HEK293T (cell line): Measurements from ENCODE around the gene ANO3.
A peak's percentile ranks its signal among the peaks of the same experiment; 100 is the strongest.

Source experiments
- CTCF ChIA-PET: fragments of 350-600 bp; formaldehyde crosslinking; extraction: SDS; loops from one replicate; lab custom pipeline; 2021; ENCODE audit warnings: antibody characterized with exemption, inconsistent platforms; lab: Yijun Ruan, JAX
- POLR2A ChIA-PET: fragments of 350-600 bp; formaldehyde crosslinking; extraction: SDS; loops from one replicate; lab custom pipeline; 2020; ENCODE audit warnings: antibody characterized with exemption, inconsistent platforms; lab: Yijun Ruan, JAX
- DNase-seq: peaks from one replicate; pipeline ENCODE4 v3.0.0; 2012; ENCODE audit warnings: mixed read lengths; ENCODE audit errors: extremely low spot score
- ARNT ChIP-seq: fragments of 450-650 bp; IDR thresholded peaks from 2 replicates; pipeline ENCODE4 v1.6.1; 2017; ENCODE audit warnings: mild to moderate bottlenecking
- BHLHE40 ChIP-seq: fragments of 450-650 bp; IDR thresholded peaks from 2 replicates; pipeline ENCODE4 v1.6.1; 2016; ENCODE audit warnings: mild to moderate bottlenecking, moderate library complexity, borderline replicate concordance
- CTBP1 ChIP-seq: fragments of 450-650 bp; IDR thresholded peaks from 2 replicates; pipeline ENCODE4 v1.6.1; 2016; ENCODE audit warnings: borderline replicate concordance
- ELF4 ChIP-seq: fragments of 450-650 bp; IDR thresholded peaks from 2 replicates; pipeline ENCODE4 v1.6.1; 2017; ENCODE audit warnings: antibody characterized with exemption
- FOXA1 ChIP-seq: fragments of 450-650 bp; IDR thresholded peaks from 2 replicates; pipeline ENCODE4 v1.6.1; 2016; ENCODE audit warnings: mild to moderate bottlenecking
- FOXK2 ChIP-seq: fragments of 450-650 bp; IDR thresholded peaks from 2 replicates; pipeline ENCODE4 v1.6.1; 2016; ENCODE audit warnings: mild to moderate bottlenecking
- FOXM1 ChIP-seq: fragments of 450-650 bp; IDR thresholded peaks from 2 replicates; pipeline ENCODE4 v1.6.1; 2017; ENCODE audit warnings: mild to moderate bottlenecking, borderline replicate concordance
- HDGF ChIP-seq: fragments of 450-650 bp; IDR thresholded peaks from 2 replicates; pipeline ENCODE4 v1.6.1; 2017; ENCODE audit warnings: antibody characterized with exemption, borderline replicate concordance
- L3MBTL2 ChIP-seq: fragments of 450-650 bp; conservative IDR thresholded peaks from 2 replicates; pipeline ENCODE4 v1.6.1; 2016; ENCODE audit warnings: mild to moderate bottlenecking
- LEF1 ChIP-seq: fragments of 450-650 bp; IDR thresholded peaks from 2 replicates; pipeline ENCODE4 v1.6.1; 2017; ENCODE audit warnings: mild to moderate bottlenecking, borderline replicate concordance
- NFRKB ChIP-seq: fragments of 450-650 bp; IDR thresholded peaks from 2 replicates; pipeline ENCODE4 v1.6.1; 2016; ENCODE audit warnings: mild to moderate bottlenecking, moderate library complexity
- SP1 ChIP-seq: fragments of 450-650 bp; IDR thresholded peaks from 2 replicates; pipeline ENCODE4 v1.6.1; 2017
- SUZ12 ChIP-seq: fragments of 450-650 bp; IDR thresholded peaks from 2 replicates; pipeline ENCODE4 v1.6.1; 2016; ENCODE audit warnings: mild to moderate bottlenecking
- TARDBP ChIP-seq: fragments of 450-650 bp; IDR thresholded peaks from 2 replicates; pipeline ENCODE4 v1.6.1; 2016
- ZNF384 ChIP-seq: fragments of 450-650 bp; IDR thresholded peaks from 2 replicates; pipeline ENCODE4 v1.6.1; 2016
- TF ChIP-seq, protein P1 (sequence below): fragments of 450-650 bp; IDR thresholded peaks from 2 replicates; pipeline ENCODE4 v1.6.1; 2016

The ANO3 gene

DNA sequence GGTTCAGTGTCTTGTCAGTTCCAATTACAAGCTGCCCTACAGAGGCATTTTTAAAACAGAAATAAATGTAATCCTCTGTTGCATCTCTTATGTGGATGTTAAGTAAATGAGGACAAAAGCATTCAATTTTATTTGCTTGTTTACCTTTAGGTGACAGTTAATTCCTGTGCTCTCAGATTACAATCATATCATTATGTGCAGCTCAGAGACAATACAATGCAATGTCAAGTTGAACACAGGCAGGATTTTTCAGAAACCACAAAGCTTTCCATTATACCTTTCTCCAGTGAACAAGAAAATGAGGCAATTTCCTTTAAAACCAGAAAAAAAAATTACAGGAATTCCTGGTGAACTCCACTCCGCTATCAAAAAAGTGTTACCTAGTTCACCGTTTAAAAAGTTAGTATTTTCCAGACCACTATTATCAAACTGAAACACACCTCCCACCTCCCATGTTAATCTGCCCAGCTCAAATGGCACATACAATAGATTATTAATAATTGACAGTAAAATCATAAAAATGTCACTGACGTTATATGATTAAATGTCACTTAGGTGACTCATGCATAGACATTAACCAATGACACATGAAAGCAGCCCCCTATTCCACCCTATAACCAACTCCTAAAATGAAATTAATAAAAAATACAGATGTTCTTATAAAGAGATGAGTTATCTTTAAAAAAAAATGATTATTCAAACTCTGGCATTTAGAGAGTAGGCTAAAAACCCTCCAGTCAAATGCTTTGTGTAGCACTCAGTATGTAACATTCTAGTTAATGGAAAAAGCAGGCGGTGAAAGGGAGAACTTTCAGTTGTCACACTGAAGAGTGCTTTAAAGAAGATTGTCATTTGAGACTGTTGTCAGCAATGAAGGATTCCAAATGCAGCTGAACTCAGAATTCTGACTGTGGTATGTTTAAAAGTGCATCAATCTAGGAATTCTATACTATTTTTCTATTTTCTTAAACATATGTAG lies 141.6 kb downstream of the ANO3 start:
- TF ChIP-seq NFRKB (no peak), ARNT (no peak), ELF4 (no peak)
- TF ChIP-seq, protein P1, sequence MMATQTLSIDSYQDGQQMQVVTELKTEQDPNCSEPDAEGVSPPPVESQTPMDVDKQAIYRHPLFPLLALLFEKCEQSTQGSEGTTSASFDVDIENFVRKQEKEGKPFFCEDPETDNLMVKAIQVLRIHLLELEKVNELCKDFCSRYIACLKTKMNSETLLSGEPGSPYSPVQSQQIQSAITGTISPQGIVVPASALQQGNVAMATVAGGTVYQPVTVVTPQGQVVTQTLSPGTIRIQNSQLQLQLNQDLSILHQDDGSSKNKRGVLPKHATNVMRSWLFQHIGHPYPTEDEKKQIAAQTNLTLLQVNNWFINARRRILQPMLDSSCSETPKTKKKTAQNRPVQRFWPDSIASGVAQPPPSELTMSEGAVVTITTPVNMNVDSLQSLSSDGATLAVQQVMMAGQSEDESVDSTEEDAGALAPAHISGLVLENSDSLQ = peak; percentile 51
- ChIA-PET POLR2A (no interaction called here), CTCF (no interaction called here)
- DNase-seq = no peak

DNA sequence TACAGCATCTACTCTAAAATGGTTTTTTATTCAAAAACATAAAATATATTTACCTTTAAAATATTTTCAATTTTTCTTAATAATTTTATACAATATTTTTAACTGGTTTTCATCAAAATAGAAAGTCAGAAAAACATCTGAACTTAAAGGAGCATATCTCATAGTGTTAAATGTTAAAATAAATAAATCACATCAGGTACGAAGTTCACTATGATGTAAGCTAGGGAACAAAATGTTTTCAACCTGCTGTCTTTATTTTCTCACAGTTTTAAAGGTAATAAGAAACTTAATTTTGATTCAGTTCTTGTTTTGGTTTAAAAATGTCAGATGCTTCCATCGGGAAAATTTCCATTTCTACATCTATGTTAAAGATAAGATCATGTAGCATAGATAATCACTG lies 142.5 kb downstream of the ANO3 start:
- ChIA-PET CTCF (no interaction called here), POLR2A (no interaction called here)
- TF ChIP-seq ARNT (no peak), L3MBTL2 (no peak), BHLHE40 (no peak), LEF1 (no peak), FOXK2 (no peak), HDGF (no peak), SUZ12 (no peak), ZNF384 (no peak), ELF4 (no peak), SP1 (no peak), TARDBP (no peak)
- TF ChIP-seq, protein P1 = no peak
- DNase-seq = no peak

DNA sequence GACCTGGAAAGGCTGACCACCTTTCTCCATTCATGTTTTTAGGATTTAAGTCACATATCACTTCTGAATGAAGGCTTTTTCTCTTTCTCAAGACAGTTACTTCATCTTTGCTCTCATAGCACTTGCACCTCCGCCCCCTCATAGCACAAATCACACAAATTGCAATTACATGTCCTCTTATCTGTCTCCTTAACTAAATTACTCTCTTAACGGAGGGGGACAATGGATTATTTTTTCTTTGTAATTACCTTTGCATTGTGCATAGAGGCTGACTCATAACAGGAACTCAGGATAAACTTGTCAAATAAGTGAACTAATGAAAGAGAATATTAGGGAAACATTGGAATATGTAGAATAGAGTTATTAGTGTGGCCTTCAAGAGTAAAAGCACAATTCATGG lies 145.5 kb downstream of the ANO3 start:
- CTCF ChIA-PET = no interaction called here
- TF ChIP-seq BHLHE40 (no peak), FOXA1 (no peak), ARNT (no peak), TARDBP (no peak), FOXK2 (no peak), ELF4 (no peak), NFRKB (no peak), SP1 (no peak), HDGF (no peak), SUZ12 (no peak), FOXM1 (no peak)
- no peak for DNase-seq
- POLR2A ChIA-PET = no interaction called here

DNA sequence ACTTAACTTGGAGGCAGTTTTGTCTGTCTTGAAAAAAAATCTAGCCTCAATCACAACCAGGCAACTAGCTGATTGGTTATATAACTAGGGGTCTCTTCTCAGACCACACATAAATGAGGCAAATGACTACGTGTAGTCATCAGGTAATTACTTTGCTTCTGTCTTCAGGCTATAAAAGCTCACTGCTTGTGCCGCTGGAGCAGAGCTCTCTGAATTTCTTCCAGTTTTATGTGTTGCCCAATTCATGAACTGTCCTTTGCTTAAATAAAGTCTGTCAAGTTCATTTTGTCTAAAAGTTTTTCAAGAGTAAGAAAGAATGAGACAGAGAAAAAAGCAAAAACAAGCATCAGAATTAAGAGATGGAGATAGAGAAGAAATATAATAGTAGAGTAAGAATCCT lies 146.8 kb downstream of the ANO3 start:
- DNase-seq = no peak
- CTCF ChIA-PET = interaction anchor here (0.7 kb wide), 2 partner anchors 181 to 639 kb away, joined by 3 to 4 read pairs; no protein-coding TSS in a partner anchor

DNA sequence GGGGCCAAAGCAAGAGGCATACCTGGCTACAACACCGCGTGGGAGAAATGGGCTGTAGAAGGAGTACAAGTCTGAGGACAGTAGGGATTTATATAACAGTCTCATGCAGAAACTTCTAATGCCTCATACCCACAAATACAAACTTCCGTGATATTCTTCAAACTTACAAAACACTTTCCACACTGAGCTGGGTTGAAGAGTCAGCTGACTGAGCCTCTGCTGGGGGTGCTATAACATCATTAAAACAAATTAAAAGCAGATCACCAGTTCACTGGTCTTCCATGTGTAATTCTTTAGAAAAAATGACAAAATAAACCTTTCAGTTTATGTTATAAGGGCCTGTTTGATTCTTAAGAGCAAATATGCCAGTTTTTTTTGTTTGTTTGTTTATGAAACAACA lies 148.1 kb downstream of the ANO3 start:
- POLR2A ChIA-PET = no interaction called here
- TF ChIP-seq SP1 = no peak
- no peak for TF ChIP-seq BHLHE40
- no peak for TF ChIP-seq ELF4
- TF ChIP-seq, protein P1 = no peak
- no peak for TF ChIP-seq TARDBP
- TF ChIP-seq SUZ12 = no peak
- no peak for TF ChIP-seq NFRKB

More for the DNA sequence above, 146.8 kb downstream of the ANO3 start:
- TF ChIP-seq BHLHE40 (no peak), ELF4 (no peak), ARNT (no peak), SP1 (no peak), L3MBTL2 (no peak), TARDBP (no peak), FOXA1 (no peak), FOXK2 (no peak), NFRKB (no peak), LEF1 (no peak), SUZ12 (no peak), ZNF384 (no peak), CTBP1 (no peak), FOXM1 (no peak), HDGF (no peak)
- TF ChIP-seq, protein P1 = no peak
- POLR2A ChIA-PET = no interaction called here

More for the DNA sequence above, 148.1 kb downstream of the ANO3 start:
- CTCF ChIA-PET = interaction anchor here (0.7 kb wide), 1 partner anchor 29 kb away, joined by 3 read pairs; no protein-coding TSS in a partner anchor
- DNase-seq = no peak
